GM12801 (cell line): ENCODE measurements around the gene FCRL1.

Experiments
- TF ChIP-seq, protein P1 (sequence below): IDR thresholded peaks from one replicate; pipeline ENCODE4 v1.5.1; 2011; ENCODE audit warnings: control low read depth; ENCODE audit not compliant: insufficient read length; ENCODE audit errors: extremely low read depth

Gene FCRL1

DNA sequence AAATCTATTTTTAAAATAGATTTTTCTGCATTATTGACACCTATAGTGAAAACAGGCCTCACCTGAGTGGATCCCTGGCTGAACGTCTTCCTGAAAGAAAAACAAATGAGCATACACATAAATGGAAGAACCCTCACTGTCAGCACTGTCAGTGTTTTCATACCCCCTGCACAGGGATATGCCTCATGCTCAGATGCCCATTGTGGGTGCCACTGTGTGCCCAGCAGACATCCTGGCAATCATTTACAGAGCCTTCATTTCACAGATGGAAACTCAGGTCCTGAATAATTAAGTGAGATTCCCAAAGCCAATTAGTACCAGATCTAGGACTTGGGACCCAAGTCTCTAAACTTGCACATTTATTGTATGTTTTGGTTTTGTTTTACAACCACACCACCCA is 19.9 kb downstream of the FCRL1 start:
- TF ChIP-seq, protein P1, sequence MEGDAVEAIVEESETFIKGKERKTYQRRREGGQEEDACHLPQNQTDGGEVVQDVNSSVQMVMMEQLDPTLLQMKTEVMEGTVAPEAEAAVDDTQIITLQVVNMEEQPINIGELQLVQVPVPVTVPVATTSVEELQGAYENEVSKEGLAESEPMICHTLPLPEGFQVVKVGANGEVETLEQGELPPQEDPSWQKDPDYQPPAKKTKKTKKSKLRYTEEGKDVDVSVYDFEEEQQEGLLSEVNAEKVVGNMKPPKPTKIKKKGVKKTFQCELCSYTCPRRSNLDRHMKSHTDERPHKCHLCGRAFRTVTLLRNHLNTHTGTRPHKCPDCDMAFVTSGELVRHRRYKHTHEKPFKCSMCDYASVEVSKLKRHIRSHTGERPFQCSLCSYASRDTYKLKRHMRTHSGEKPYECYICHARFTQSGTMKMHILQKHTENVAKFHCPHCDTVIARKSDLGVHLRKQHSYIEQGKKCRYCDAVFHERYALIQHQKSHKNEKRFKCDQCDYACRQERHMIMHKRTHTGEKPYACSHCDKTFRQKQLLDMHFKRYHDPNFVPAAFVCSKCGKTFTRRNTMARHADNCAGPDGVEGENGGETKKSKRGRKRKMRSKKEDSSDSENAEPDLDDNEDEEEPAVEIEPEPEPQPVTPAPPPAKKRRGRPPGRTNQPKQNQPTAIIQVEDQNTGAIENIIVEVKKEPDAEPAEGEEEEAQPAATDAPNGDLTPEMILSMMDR, result no peak

DNA sequence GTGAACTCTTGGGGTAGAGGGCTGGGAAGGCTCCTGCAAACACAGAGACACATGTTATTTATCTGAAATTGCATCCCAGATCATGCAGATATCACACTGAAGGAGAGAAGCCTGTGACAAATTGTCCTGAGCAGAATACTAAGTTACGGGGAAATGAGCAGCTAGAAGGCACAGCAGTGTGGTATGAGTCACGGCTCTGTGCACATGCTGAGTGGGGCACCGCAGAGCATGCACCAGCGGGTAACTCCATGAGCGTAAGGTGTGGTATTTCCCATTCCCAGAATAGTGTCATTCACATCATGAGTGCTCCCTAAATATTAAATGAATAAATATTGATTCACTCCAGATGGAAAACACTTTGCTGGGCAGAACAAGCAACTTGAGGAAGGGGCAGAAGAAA is 21.7 kb downstream of the FCRL1 start:
- TF ChIP-seq, protein P1, result no peak

DNA sequence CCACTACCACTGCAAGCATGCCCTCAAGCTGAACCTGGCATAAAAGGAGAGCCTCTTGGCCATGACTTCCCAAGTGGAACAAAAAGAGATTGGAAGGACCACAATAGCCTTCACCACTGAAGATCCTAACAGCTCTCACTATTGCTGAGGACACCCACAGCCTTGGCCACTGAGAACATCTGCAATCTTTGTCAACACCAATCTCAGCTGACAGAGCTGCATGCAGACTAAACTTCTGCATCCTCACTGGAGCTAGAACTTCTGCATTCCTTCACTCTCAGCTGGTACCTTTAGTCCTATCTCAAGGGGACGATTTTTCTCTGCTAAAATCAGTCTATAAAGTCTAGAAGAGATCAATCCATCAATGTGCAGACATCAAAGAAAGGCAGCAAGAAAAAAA is 34.7 kb downstream of the FCRL1 start:
- TF ChIP-seq, protein P1, result no peak

DNA sequence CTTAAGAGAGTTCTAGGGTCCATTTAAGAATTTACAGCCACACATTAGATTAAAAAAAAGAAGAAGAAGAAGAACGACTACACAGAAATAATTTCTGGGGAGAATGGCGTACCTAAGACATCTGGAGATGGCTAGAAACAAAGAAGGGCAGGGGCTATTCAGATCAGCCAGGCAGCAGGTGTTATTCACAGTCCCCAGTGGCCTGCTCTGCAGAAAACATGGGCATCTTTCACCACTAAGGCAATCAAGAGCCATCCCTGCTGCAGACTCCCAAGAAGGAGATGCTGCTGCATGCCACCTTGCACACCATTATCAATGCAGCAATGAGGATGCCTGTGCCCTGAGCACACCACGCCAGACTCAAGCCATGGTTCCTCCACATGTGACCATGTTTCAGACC is 35.1 kb downstream of the FCRL1 start:
- TF ChIP-seq, protein P1, result no peak

DNA sequence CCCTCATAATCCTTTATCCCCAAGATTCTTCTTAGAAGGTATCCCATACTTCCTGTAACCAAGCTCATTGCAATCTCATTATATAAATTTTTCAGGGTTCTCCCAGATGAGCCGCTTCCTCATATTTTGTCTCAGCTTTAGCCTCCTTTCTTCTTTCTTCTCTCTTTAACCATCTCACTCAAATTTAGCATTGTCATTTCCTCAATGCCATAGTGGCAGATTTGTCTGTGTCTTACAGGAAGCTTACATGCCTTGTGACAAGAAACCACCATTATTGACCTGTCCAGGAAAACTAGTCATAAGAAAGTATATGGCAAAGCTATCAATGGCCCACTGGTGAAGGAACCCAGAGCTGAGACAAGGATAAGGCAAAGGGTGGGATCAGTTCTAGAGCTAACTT is 37.0 kb downstream of the FCRL1 start:
- TF ChIP-seq, protein P1, result no peak

DNA sequence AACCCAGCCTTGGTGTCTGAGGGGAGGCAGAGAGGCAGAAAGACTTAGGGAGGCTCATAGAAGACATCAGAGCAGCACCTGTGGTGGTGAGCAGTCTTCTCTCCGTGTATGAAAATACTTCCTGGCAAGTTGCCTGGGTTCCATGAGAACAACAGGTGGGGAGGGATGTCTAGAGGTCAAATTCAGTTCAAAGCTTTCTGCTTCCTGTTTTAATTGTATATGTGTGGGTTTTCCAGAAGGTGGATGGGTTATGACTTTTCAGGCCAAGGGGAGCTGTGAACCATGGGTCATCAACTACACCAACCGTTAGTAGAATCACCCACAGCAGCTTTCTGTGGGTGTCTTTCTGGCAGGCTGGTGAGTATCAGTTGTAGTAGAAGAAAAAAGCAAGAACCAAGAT is 38.9 kb downstream of the FCRL1 start:
- TF ChIP-seq, protein P1, result no peak

DNA sequence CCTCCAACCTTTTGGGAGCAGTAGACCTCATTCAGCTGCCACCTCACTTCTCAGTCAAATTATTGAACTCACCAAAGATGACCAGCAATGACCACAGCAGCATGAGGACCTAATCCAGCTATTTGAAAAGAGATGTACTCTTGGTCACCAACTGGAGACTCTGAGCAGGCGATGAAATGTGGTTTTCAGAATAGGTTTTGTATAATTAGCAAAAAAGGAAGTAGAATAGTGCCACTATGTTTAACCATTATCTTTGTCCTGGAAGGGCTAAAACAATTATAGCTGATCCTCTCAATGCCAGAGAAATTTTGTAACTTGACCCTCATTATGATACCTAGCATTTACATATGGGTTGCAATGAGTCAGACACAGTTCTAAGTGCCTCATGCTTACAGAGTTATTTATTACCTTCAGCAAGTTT is 42.9 kb downstream of the FCRL1 start, which contains the start of gene FCRL2:
FCRL2 (minus strand) TSS at position 162 of the 421 bp plus-strand sequence; CDS start at position 103, 59 bp downstream.
- TF ChIP-seq, protein P1, result no peak
